ENCODE measurements around the gene MRPL48.
"Not testable (repeated sequence)": the region's sequence is repeated elsewhere in the genome, so short reads cannot be mapped to it uniquely, and the experiment has no call there.

The MRPL48 gene

GRCh38 chr11:73876424-73877310, 89.0 kb downstream of the MRPL48 start, which contains the start of the genes COA4 and PAAF1:
Gene COA4 (minus strand): TSS chr11:73876846. CDS start chr11:73873378, 3,468 bp downstream.
Gene PAAF1 (plus strand): TSS chr11:73876999. CDS start chr11:73877022, 23 bp downstream.
- in situ Hi-C loops (cut with MboI; ENCODE audit: low pct_unique_long_range_greater_than_20kb, low sequenced_read_pairs): no loop called here
- peak; percentile 99 for DNase-seq

GRCh38 chr11:73878771-73879170, 91.1 kb downstream of the MRPL48 start:
- in situ Hi-C loops (cut with MboI; ENCODE audit: low pct_unique_long_range_greater_than_20kb, low sequenced_read_pairs): no loop called here
- no peak for DNase-seq

GRCh38 chr11:73880449-73880848, 92.8 kb downstream of the MRPL48 start:
- DNase-seq; in situ Hi-C loops (cut with MboI; ENCODE audit: low pct_unique_long_range_greater_than_20kb, low sequenced_read_pairs): not testable (repeated sequence)

- in situ Hi-C loops (cut with MboI; ENCODE audit: low pct_unique_long_range_greater_than_20kb, low sequenced_read_pairs): no loop called here
- DNase-seq: no peak
These were observed 96.2 kb downstream of the MRPL48 start for GRCh38 chr11:73883856-73884255.

GRCh38 chr11:73888244-73888643, 100.6 kb downstream of the MRPL48 start:
- DNase-seq: no peak
- in situ Hi-C loops (cut with MboI; ENCODE audit: low pct_unique_long_range_greater_than_20kb, low sequenced_read_pairs): no loop called here

GRCh38 chr11:73889019-73889418, 101.3 kb downstream of the MRPL48 start:
- in situ Hi-C loops (cut with MboI; ENCODE audit: low pct_unique_long_range_greater_than_20kb, low sequenced_read_pairs): no loop called here
- DNase-seq: no peak

- no peak for DNase-seq
- in situ Hi-C loops (cut with MboI; ENCODE audit: low pct_unique_long_range_greater_than_20kb, low sequenced_read_pairs): no loop called here
These were observed 101.9 kb downstream of the MRPL48 start for GRCh38 chr11:73889536-73889935.

- in situ Hi-C loops (cut with MboI; ENCODE audit: low pct_unique_long_range_greater_than_20kb, low sequenced_read_pairs): no loop called here
- DNase-seq: no peak
These were observed 105.4 kb downstream of the MRPL48 start for GRCh38 chr11:73893041-73893440.

GRCh38 chr11:73894725-73895335, 107.2 kb downstream of the MRPL48 start:
- DNase-seq: no peak
- in situ Hi-C loops (cut with MboI; ENCODE audit: low pct_unique_long_range_greater_than_20kb, low sequenced_read_pairs): no loop called here

- no peak for DNase-seq
- in situ Hi-C loops (cut with MboI; ENCODE audit: low pct_unique_long_range_greater_than_20kb, low sequenced_read_pairs): no loop called here
These were observed 114.6 kb downstream of the MRPL48 start for GRCh38 chr11:73902303-73902702.

- peak; percentile 31 for DNase-seq
- in situ Hi-C loops (cut with MboI; ENCODE audit: low pct_unique_long_range_greater_than_20kb, low sequenced_read_pairs): no loop called here
These were observed 119.5 kb downstream of the MRPL48 start for GRCh38 chr11:73907191-73907590.

GRCh38 chr11:73912026-73912425, 124.4 kb downstream of the MRPL48 start:
- no peak for DNase-seq
- in situ Hi-C loops (cut with MboI; ENCODE audit: low pct_unique_long_range_greater_than_20kb, low sequenced_read_pairs): no loop called here

GRCh38 chr11:73913472-73913871, 125.8 kb downstream of the MRPL48 start:
- in situ Hi-C loops (cut with MboI; ENCODE audit: low pct_unique_long_range_greater_than_20kb, low sequenced_read_pairs): no loop called here
- DNase-seq: no peak

GRCh38 chr11:73914284-73914683, 126.6 kb downstream of the MRPL48 start:
- in situ Hi-C loops (cut with MboI; ENCODE audit: low pct_unique_long_range_greater_than_20kb, low sequenced_read_pairs): no loop called here
- DNase-seq: no peak

Data from KBM-7 (cell line).